ENCODE measurements around the gene PRPF40A. TPM values are rescaled to one million over a fixed set of nuclear protein-coding genes. Genes with fewer than 3 reads are reported as not detected.

PRPF40A gene
- total and polyA plus RNA-seq, 10 of the 15 experiments (the other 5 are each of a cell fraction or from before 2014, with no cell fraction given): 97.8 to 197 (median 144) TPM

GRCh38 chr2:152603166-152603565 lies 114.1 kb downstream of the PRPF40A start:
- DNase-seq (ENCODE audit: low read depth, low spot score) (no peak), FAIRE-seq (no peak), ATAC-seq (no peak)
- intact Hi-C loops (cut with micrococcal nuclease; ENCODE audit: unreplicated experiment): no loop called here
- no peaks in the 10 kb centered on the region for H3K4me1 ChIP-seq (ENCODE audit: control insufficient read depth, insufficient read depth, low read length)
- no peak overlapping the region for H3K4me2 ChIP-seq (ENCODE audit: control insufficient read depth, insufficient read depth)
- in situ Hi-C loops (cut with MboI): no loop called here
- no peak overlapping the region for H3K9ac ChIP-seq (ENCODE audit: control insufficient read depth, insufficient read depth, low read length)
- H3K9me3 ChIP-seq (replicated peaks; ENCODE audit: control insufficient read depth, insufficient read depth, low read length): no peaks in the 10 kb centered on the region
- BruUV-seq (replicated peaks): no TSS peak
- ChIA-PET SMC1A (ENCODE audit: uncharacterized antibody, unreplicated experiment) (no interaction called here), RAD21 (ENCODE audit: unreplicated experiment) (interaction anchor here (1.0 kb wide), 1 partner anchor 10 kb away, joined by 3 read pairs; no protein-coding TSS in a partner anchor), CTCF (interaction anchor here (1.3 kb wide), 1 partner anchor 10 kb away, joined by 3 read pairs; no protein-coding TSS in a partner anchor), POLR2A (interaction anchor here (1.0 kb wide), 1 partner anchor 147 kb away, joined by 4 read pairs; no protein-coding TSS in a partner anchor)
- H3K27ac ChIP-seq (ENCODE audit: control insufficient read depth, insufficient read depth): no peak overlapping the region
- H3K36me3 ChIP-seq (ENCODE audit: control insufficient read depth in 2 of 2, insufficient read depth in 2 of 2, low read length in 1 of 2): no peaks in the 10 kb centered on the region
- no peaks in the 10 kb centered on the region for H3K79me2 ChIP-seq (ENCODE audit: control insufficient read depth, insufficient read depth, low read length)
- H3K4me3 ChIP-seq: no peak overlapping the region
- no peak overlapping the region for H2AFZ ChIP-seq (ENCODE audit: control insufficient read depth, low read depth, low read length)
- no peaks in the 10 kb centered on the region for H3K27me3 ChIP-seq (replicated peaks in 1 of 2; ENCODE audit: control insufficient read depth in 2 of 2, insufficient read depth in 2 of 2, low read length in 1 of 2)
- no peaks in the 10 kb centered on the region for H4K20me1 ChIP-seq (ENCODE audit: control insufficient read depth, insufficient read depth)
- WGBS (ENCODE audit: insufficient coverage, insufficient replicate concordance, low lambda C conversion rate, missing lambda C conversion rate): 62% methylated on average over 3 of the region's 3 CpGs
- TF ChIP-seq IRF4 (IDR thresholded peaks at IDR 0.05; ENCODE audit: low read depth, low read length) (no peak), HDAC6 (IDR thresholded peaks at IDR 0.05; ENCODE audit: unreplicated experiment) (no peak), USF2 (IDR thresholded peaks at IDR 0.05; ENCODE audit: borderline replicate concordance, low read depth, low read length) (no peak), NKRF (conservative IDR thresholded peaks at IDR 0.05) (no peak), BHLHE40 (IDR thresholded peaks at IDR 0.05; ENCODE audit: borderline replicate concordance in 1 of 2, low read depth in 2 of 2, low read length in 1 of 2) (no peak), PAX5 (IDR thresholded peaks at IDR 0.05; ENCODE audit: borderline replicate concordance, low read depth, low read length) (no peak), USF1 (IDR thresholded peaks at IDR 0.05; ENCODE audit: borderline replicate concordance, extremely low read length, insufficient read depth, low read depth, low read length) (no peak), IKZF1 (conservative IDR thresholded peaks at IDR 0.05) (no peak), NRF1 (conservative IDR thresholded peaks at IDR 0.05; ENCODE audit: low read depth, low read length) (no peak), SMARCA5 (IDR thresholded peaks at IDR 0.05) (no peak), ZBED1 (IDR thresholded peaks at IDR 0.05; ENCODE audit: borderline replicate concordance) (no peak), SREBF1 (IDR thresholded peaks at IDR 0.05; ENCODE audit: low read length) (no peak), ZBTB11 (CRISPR knock-in tag; IDR thresholded peaks at IDR 0.05) (no peak), BCL3 (IDR thresholded peaks at IDR 0.05; ENCODE audit: borderline replicate concordance, insufficient read depth, low read depth, low read length, poor library complexity, severe bottlenecking) (no peak), ZNF384 (IDR thresholded peaks at IDR 0.05; ENCODE audit: borderline replicate concordance, low read depth, low read length) (no peak), NR2C1 (IDR thresholded peaks at IDR 0.05) (no peak)

Measured in GM12878 (cell line).